GM13976 (cell line): ENCODE measurements around the gene HSDL2.

Experiments
- DNase-seq: peaks from one replicate; pipeline ENCODE4 v3.0.0; 2012; ENCODE audit warnings: low spot score
- CTCF ChIP-seq: IDR thresholded peaks from 2 replicates; pipeline ENCODE4 v1.5.1; 2012; ENCODE audit warnings: borderline replicate concordance, mild to moderate bottlenecking; ENCODE audit not compliant: insufficient read depth; ENCODE audit errors: extremely low read depth, missing control alignments, control extremely low read depth
- in situ Hi-C: fragments of 300-500 bp; cut with MboI; formaldehyde crosslinking; loops from one replicate; pipeline ENCODE4 v1.12.0; 2022; ENCODE audit warnings: low sequenced_read_pairs, mixed read lengths, inconsistent platforms; ENCODE audit not compliant: unreplicated experiment

The HSDL2 gene

GRCh38 chr9:112334432-112334841 lies 45.5 kb upstream of the HSDL2 start:
- no peak for TF ChIP-seq CTCF
- DNase-seq: peak; percentile 41
- in situ Hi-C loops: no loop called here

GRCh38 chr9:112337547-112337946 lies 42.4 kb upstream of the HSDL2 start:
- no peak for DNase-seq
- in situ Hi-C loops: no loop called here
- TF ChIP-seq CTCF: no peak

GRCh38 chr9:112338561-112338960 lies 41.3 kb upstream of the HSDL2 start:
- TF ChIP-seq CTCF: no peak
- DNase-seq: no peak
- in situ Hi-C loops: no loop called here

GRCh38 chr9:112339886-112340285 lies 40.0 kb upstream of the HSDL2 start:
- TF ChIP-seq CTCF: no peak
- DNase-seq: no peak
- in situ Hi-C loops: no loop called here

GRCh38 chr9:112341730-112342129 lies 38.2 kb upstream of the HSDL2 start:
- TF ChIP-seq CTCF: no peak
- in situ Hi-C loops: no loop called here
- no peak for DNase-seq

GRCh38 chr9:112348257-112349007 lies 31.5 kb upstream of the HSDL2 start:
- no peak for TF ChIP-seq CTCF
- peak; percentile 50 for DNase-seq
- in situ Hi-C loops: no loop called here

- TF ChIP-seq CTCF: no peak
- DNase-seq: no peak
- in situ Hi-C loops: no loop called here
Measured at GRCh38 chr9:112349008-112349333, 30.9 kb upstream of the HSDL2 start.
